ENCODE measurements around the gene LRRC9.

Gene LRRC9

DNA sequence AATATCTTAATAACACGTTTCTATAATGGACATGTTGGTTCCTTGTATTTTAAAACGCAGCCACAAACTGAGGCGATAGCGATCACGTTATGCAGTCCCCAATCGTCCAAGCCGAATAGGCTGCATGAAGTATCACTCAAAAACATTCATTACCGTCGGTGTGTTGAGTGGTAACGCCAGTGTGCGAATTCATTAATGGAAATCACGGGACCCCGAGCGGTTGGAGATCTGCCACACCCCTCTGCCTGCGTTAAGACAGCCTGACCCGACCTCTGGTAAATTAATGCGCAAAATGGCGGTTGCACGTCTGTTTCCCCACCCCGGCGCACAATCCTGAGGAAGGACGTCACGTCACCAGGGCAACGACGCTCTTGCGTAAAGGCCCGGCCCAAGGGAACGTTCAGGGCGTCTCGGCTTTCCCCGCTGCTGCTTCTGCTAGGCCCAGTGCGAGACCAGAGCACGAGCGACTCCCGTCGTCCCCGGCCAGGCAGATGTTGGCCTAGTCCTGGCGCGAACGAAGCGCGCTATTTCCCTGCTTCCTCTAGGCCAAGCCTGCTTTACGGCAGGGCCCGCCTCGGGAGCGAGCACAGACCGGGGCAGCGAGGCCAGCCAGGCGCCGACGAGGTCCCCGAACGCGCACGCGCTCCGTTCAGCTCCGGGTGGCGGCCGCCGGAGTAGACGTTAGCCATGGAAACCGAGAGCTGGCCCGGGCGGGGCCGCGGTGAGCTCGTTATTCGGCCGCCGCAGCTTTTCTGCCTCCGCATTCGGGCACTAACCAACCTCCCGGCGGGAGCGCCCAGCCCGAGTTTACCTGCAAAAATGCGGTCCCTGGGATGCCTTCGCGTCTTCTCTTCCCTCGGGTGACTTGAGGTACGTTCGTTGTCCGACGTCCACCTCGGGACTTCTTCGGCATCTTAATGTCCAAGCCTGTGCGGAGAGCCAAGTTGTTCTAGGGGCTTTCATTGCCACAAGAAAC is 171.9 kb downstream of the LRRC9 start, which contains the start of gene PCNX4:
Gene PCNX4 (plus strand): TSS at position 374 of the 976 bp plus-strand sequence. CDS start 15,716 bp downstream, outside the sequence.
- TF ChIP-seq, protein P1, sequence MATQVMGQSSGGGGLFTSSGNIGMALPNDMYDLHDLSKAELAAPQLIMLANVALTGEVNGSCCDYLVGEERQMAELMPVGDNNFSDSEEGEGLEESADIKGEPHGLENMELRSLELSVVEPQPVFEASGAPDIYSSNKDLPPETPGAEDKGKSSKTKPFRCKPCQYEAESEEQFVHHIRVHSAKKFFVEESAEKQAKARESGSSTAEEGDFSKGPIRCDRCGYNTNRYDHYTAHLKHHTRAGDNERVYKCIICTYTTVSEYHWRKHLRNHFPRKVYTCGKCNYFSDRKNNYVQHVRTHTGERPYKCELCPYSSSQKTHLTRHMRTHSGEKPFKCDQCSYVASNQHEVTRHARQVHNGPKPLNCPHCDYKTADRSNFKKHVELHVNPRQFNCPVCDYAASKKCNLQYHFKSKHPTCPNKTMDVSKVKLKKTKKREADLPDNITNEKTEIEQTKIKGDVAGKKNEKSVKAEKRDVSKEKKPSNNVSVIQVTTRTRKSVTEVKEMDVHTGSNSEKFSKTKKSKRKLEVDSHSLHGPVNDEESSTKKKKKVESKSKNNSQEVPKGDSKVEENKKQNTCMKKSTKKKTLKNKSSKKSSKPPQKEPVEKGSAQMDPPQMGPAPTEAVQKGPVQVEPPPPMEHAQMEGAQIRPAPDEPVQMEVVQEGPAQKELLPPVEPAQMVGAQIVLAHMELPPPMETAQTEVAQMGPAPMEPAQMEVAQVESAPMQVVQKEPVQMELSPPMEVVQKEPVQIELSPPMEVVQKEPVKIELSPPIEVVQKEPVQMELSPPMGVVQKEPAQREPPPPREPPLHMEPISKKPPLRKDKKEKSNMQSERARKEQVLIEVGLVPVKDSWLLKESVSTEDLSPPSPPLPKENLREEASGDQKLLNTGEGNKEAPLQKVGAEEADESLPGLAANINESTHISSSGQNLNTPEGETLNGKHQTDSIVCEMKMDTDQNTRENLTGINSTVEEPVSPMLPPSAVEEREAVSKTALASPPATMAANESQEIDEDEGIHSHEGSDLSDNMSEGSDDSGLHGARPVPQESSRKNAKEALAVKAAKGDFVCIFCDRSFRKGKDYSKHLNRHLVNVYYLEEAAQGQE (IDR thresholded peaks at IDR 0.05; ENCODE audit: insufficient replicate concordance, low read depth) = peak; percentile 6
- TF ChIP-seq SPI1 (IDR thresholded peaks at IDR 0.05; ENCODE audit: borderline replicate concordance, low read depth) = no peak
- TF ChIP-seq POLR2AphosphoS5 (IDR thresholded peaks at IDR 0.05; ENCODE audit: low read depth) = peak; percentile 91
- Histone ChIP-seq H3K27ac (replicated peaks) (peak within 1 kb of the TSS; percentile 97), H3K27me3 (ENCODE audit: insufficient read depth, poor library complexity, severe bottlenecking) (no peaks in the 10 kb centered on the region), H3K4me3 (replicated peaks; ENCODE audit: insufficient read depth, low read length) (peak within 1 kb of the TSS; percentile 56)
- peak; percentile 96 to 98 for DNase-seq (ENCODE audit: low read depth in 1 of 2, low spot score in 1 of 2)

DNA sequence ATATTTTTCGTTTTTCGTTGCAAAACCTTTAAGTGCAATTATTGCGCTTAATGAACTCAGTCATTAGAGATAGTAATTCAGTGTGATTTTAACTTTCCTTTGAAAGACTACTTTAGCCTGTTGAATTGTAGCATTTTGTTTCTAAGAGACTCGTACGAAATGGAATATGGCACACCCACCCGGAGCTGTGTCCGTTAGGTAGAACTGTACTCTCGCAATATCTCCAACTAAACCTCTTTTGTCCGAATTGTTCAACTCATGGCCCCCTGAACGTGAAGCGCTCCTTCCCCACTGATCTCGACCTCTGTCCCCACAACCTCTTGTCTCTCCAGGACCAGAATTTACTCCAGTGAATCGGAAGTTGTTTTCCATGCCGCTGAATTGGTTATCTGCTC is 172.6 kb downstream of the LRRC9 start:
- H3K27ac ChIP-seq (replicated peaks) = peak overlapping the region; percentile 97
- H3K4me3 ChIP-seq (replicated peaks; ENCODE audit: insufficient read depth, low read length) = peak overlapping the region; percentile 56
- peak in 1 of 2 experiments; percentile 21 for DNase-seq (ENCODE audit: low read depth in 1 of 2, low spot score in 1 of 2)
- H3K27me3 ChIP-seq (ENCODE audit: insufficient read depth, poor library complexity, severe bottlenecking) = no peaks in the 10 kb centered on the region
- TF ChIP-seq GABPA (IDR thresholded peaks at IDR 0.05; ENCODE audit: low read depth) = no peak
- TF ChIP-seq, protein P2, sequence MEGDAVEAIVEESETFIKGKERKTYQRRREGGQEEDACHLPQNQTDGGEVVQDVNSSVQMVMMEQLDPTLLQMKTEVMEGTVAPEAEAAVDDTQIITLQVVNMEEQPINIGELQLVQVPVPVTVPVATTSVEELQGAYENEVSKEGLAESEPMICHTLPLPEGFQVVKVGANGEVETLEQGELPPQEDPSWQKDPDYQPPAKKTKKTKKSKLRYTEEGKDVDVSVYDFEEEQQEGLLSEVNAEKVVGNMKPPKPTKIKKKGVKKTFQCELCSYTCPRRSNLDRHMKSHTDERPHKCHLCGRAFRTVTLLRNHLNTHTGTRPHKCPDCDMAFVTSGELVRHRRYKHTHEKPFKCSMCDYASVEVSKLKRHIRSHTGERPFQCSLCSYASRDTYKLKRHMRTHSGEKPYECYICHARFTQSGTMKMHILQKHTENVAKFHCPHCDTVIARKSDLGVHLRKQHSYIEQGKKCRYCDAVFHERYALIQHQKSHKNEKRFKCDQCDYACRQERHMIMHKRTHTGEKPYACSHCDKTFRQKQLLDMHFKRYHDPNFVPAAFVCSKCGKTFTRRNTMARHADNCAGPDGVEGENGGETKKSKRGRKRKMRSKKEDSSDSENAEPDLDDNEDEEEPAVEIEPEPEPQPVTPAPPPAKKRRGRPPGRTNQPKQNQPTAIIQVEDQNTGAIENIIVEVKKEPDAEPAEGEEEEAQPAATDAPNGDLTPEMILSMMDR (IDR thresholded peaks at IDR 0.05; ENCODE audit: insufficient read depth, low read length) = no peak
- TF ChIP-seq, protein P1 (IDR thresholded peaks at IDR 0.05; ENCODE audit: insufficient replicate concordance, low read depth) = no peak
- no peak for TF ChIP-seq SPI1 (IDR thresholded peaks at IDR 0.05; ENCODE audit: borderline replicate concordance, low read depth)
- no peak for TF ChIP-seq POLR2AphosphoS5 (IDR thresholded peaks at IDR 0.05; ENCODE audit: low read depth)

DNA sequence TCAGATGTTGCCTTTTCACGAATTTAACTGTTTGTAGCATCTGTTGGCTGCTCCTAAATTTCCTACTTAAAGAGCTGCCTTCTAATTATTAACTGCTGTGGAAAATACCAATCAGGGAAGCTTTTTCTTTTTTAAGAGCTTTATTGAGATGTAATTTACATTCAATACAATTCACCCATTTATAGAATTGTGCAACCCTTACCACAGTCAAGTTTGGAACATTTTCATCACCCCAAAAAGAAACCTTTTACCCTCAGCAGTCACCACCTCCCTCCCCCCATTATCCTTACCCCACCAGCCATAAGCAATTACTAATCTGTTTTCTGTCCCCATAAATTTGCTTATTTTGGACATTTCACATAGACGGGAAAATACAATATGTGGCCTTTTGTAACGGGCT is 173.1 kb downstream of the LRRC9 start:
- TF ChIP-seq, protein P1 (IDR thresholded peaks at IDR 0.05; ENCODE audit: insufficient replicate concordance, low read depth) = no peak
- no peak for TF ChIP-seq GABPA (IDR thresholded peaks at IDR 0.05; ENCODE audit: low read depth)
- no peak for TF ChIP-seq POLR2AphosphoS5 (IDR thresholded peaks at IDR 0.05; ENCODE audit: low read depth)
- DNase-seq (ENCODE audit: low read depth in 1 of 2, low spot score in 1 of 2) = no peak
- no peaks in the 10 kb centered on the region for H3K27me3 ChIP-seq (ENCODE audit: insufficient read depth, poor library complexity, severe bottlenecking)
- H3K27ac ChIP-seq (replicated peaks) = peak overlapping the region; percentile 97
- H3K4me3 ChIP-seq (replicated peaks; ENCODE audit: insufficient read depth, low read length) = peak overlapping the region; percentile 56

DNA sequence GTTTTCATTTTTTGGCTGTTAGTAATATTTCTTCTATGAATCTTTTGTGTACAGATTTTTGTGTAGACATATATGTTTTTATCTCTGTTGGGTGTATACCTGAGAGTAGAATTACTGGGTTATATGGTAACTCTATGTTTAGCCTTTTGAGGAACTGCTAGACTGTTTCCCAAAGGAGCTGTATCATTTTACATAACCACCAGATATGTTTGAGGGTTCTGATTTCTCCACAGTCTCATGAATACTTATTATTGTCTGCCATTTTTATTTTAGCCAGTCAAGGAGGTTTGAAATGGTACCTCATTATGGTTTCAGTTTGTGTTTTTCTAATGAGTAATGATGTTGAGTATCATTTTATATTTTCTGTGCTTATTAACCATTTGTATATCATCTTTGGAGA is 173.7 kb downstream of the LRRC9 start:
- H3K27me3 ChIP-seq (ENCODE audit: insufficient read depth, poor library complexity, severe bottlenecking) = no peaks in the 10 kb centered on the region
- TF ChIP-seq SPI1 (IDR thresholded peaks at IDR 0.05; ENCODE audit: borderline replicate concordance, low read depth) = peak; percentile 73; the same call in 1 of the 2 replicates
- TF ChIP-seq, protein P2 (IDR thresholded peaks at IDR 0.05; ENCODE audit: insufficient read depth, low read length) = no peak
- H3K27ac ChIP-seq (replicated peaks) = peak overlapping the region; percentile 97
- DNase-seq (ENCODE audit: low read depth in 1 of 2, low spot score in 1 of 2) = no peak
- peak overlapping the region; percentile 56 for H3K4me3 ChIP-seq (replicated peaks; ENCODE audit: insufficient read depth, low read length)
